Aorta (tissue), 5 donors: ENCODE results near the gene ACAP3. TPM values are rescaled to one million over a fixed set of nuclear protein-coding genes. Genes with fewer than 3 reads are reported as not detected.

Experiments used
- ATAC-seq: fragments of 200-7000 bp; cut with Tn5 transposase; one replicate; pipeline ENCODE4 v1.9.1; 2022; ENCODE audit warnings: moderate library complexity; ENCODE audit not compliant: low FRiP score
- DNase-seq, 2 donors: peaks; one replicate each; pipeline ENCODE4 v3.0.0-alpha.2; 2020
- H3K27ac ChIP-seq, 2 donors: one replicate each; pipeline ENCODE4 v1.5.1; 2013; ENCODE audit warnings: low read length in 2 of 2, mild to moderate bottlenecking in 2 of 2, moderate library complexity in 2 of 2, control low read depth in 1 of 2, inconsistent platforms in 1 of 2, low read depth in 1 of 2
- H3K27me3 ChIP-seq, 2 donors: one replicate each; pipeline ENCODE4 v1.6.1; 2013; ENCODE audit warnings: control low read depth in 1 of 2, low read length in 1 of 2, mild to moderate bottlenecking in 1 of 2, moderate library complexity in 1 of 2; ENCODE audit not compliant: insufficient read depth in 2 of 2, control insufficient read depth in 1 of 2
- H3K36me3 ChIP-seq, 2 donors: one replicate each; pipeline ENCODE4 v1.6.1; 2013; ENCODE audit warnings: control low read depth in 1 of 2, low read length in 1 of 2, mild to moderate bottlenecking in 1 of 2; ENCODE audit not compliant: insufficient read depth in 2 of 2, control insufficient read depth in 1 of 2
- H3K4me1 ChIP-seq, 2 donors: one replicate each; pipeline ENCODE4 v1.6.1; 2013; ENCODE audit warnings: low read length in 2 of 2, control low read depth in 1 of 2, mild to moderate bottlenecking in 1 of 2, moderate library complexity in 1 of 2; ENCODE audit not compliant: insufficient read depth in 2 of 2, control insufficient read depth in 1 of 2
- H3K4me3 ChIP-seq, 2 donors: one replicate each; pipeline ENCODE4 v1.5.1; 2013; ENCODE audit warnings: low read length in 2 of 2, control low read depth in 1 of 2, mild to moderate bottlenecking in 1 of 2
- H3K9me3 ChIP-seq: one replicate; pipeline ENCODE4 v1.6.1; 2013; ENCODE audit warnings: mild to moderate bottlenecking, low read length; ENCODE audit not compliant: control insufficient read depth
- WGBS, 2 donors: extraction: QIAGEN DNeasy Blood & Tissue Kit; methylation state at CpG; one replicate each; pipeline ENCODE4 v1.1.7; 2013; 5-methylcytosine and 5-hydroxymethylcytosine counted together
- intact Hi-C, 2 donors: fragments of 100-400 bp; cut with DNase I; formaldehyde crosslinking; loops; one replicate each; pipeline versions ENCODE4 v1.14.2 to v1.15.0; 2022
- polyA plus RNA-seq, 2 donors: library from polyadenylated mRNA; stranded (reverse); fragments of 200-250 nt; gene quantifications; one replicate each; pipeline ENCODE4 v1.2.3, GENCODE V29; 2013
- total RNA-seq, 2 donors: library from RNA; stranded (reverse); fragmentation: NEBNext Ultra II Directional; extraction: Animal tissue kit (Norgen Biotek cat#: 25700); gene quantifications; one replicate each; pipeline ENCODE4 v1.2.1, GENCODE V29; 2021
- donor health status: healthy with polysubstance abuse.
- donor health status: Bipolar disorder and iron deficiency.
- donor health status: DM: no; HTN: no; CAD: no.
- donor health status: DM: no; HTN: no; CAD: no.
- donor health status: DM: yes; HTN: yes; CAD: no.

Gene ACAP3
- total and polyA plus RNA-seq, 4 donors, result 10.6 to 69.2 (median 44.4) TPM

DNA sequence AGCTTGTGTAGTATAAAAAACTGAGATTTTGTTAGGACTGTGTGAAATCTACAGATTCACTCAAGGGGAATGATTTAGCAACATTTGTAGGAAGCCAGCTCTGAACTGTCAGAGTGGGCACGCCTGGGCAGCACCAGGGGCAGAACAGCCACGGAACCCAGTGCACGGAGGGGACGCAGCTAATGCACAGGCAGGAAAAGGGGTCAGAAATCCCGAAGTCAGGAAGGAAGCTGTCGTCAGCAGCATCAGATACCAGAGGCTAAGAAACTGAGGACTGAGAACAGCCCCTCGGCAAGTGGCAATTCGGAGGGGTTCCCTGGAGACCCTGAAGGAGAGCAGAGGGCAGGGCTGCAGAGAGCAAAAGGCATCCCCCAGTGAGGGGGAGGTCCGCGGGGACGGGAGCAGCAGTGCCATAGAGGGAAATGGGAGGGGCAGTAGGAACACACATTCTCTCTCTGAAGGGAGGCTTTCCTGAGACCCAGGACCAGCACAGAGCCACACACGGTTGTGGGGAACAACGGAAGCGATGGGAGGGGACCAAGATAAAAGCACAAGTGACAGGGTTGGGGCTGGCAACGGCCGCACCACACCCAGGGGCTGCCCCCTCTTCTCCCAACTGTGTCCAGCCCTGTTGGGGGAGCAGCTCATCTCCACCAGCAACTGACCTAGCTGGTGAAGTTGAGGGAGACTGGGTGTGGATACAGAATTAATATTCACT lies 46.7 kb downstream of the ACAP3 start:
- ATAC-seq, result no peak

DNA sequence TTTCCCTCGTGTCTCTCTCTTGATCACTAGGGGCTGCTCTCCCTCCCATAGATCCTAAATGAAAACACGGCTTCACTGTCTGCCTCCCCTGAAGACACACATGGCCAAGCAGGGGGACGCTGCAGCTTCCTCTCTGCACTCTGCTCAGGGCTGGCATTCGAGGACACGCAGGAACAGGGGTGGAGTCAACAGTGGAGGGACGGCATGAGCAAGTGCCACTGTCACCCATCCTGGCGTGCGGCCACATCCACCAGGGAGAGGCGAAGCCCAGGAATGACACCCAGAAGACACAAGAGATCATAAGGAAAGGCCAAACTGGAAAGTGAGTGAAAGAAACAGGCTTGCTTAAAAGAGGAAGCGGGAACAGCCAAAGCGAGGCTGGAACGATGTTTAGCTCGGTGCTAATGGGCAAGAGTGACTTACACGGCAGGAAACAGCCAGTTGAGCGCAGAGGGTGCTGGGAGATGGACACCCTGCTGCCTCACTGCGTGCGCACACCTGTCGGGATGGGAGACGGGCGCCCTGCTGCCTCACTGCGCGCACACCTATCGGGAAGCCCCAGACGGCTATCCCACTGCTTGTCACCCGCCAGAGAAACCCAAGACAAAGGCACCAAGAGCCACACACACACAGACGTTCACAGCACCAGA lies 47.7 kb downstream of the ACAP3 start:
- Histone ChIP-seq H3K36me3 (peaks cover 0 to 6% of the 10 kb centered on the region in 2 donors), H3K27ac (no peak overlapping the region), H3K4me3 (no peak overlapping the region), H3K9me3 (no peaks in the 10 kb centered on the region), H3K4me1 (no peaks in the 10 kb centered on the region), H3K27me3 (no peaks in the 10 kb centered on the region)
- DNase-seq (no peak), ATAC-seq (no peak)
- WGBS, 2 donors, result 85% methylated on average over 26 of the region's 26 CpGs
- intact Hi-C loops, result no loop called here

More for the DNA sequence above, 46.7 kb downstream of the ACAP3 start:
- no peak overlapping the region for H3K27ac ChIP-seq
- intact Hi-C loops, result no loop called here
- H3K36me3 ChIP-seq, result peaks cover 0 to 2% of the 10 kb centered on the region in 2 donors
- WGBS, 2 donors, result 76 to 78% methylated on average over 16 of the region's 16 CpGs
- no peak for DNase-seq
- H3K27me3 ChIP-seq, result no peaks in the 10 kb centered on the region
- H3K9me3 ChIP-seq, result no peaks in the 10 kb centered on the region
- H3K4me3 ChIP-seq, result no peak overlapping the region
- no peaks in the 10 kb centered on the region for H3K4me1 ChIP-seq

DNA sequence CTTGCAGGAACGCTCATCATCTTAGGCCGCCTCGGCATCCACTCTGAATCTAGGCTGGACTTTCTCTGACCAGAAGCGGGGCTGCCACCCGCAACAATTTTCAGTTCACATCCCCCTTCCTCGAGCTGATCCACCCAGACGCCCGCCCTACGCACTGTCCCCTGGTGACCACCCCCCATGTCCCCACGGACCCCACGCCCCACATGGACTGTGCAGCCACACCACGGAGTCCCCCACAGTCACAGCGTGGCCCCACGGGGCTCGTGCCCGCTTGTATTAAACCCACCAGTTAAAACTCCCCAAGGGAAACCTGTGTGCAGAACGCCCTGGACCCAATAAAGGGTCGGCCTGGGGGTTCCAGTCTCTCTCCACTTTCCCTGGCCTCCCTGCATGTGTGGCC lies 48.2 kb downstream of the ACAP3 start:
- Histone ChIP-seq H3K9me3 (no peaks in the 10 kb centered on the region), H3K4me3 (no peak overlapping the region), H3K4me1 (no peaks in the 10 kb centered on the region), H3K36me3 (peaks cover 0 to 7% of the 10 kb centered on the region in 2 donors), H3K27ac (no peak overlapping the region), H3K27me3 (no peaks in the 10 kb centered on the region)
- ATAC-seq, result no peak
- intact Hi-C loops, result no loop called here
- no peak for DNase-seq
- 93 to 95% methylated on average over 18 of the region's 18 CpGs for WGBS, 2 donors

- no peaks in the 10 kb centered on the region for H3K27me3 ChIP-seq
- H3K4me1 ChIP-seq, result no peaks in the 10 kb centered on the region
- intact Hi-C loops, result no loop called here
- peaks cover 0 to 8% of the 10 kb centered on the region in 2 donors for H3K36me3 ChIP-seq
- no peaks in the 10 kb centered on the region for H3K9me3 ChIP-seq
- WGBS, 2 donors, result 93 to 94% methylated on average over 22 of the region's 22 CpGs
- no peak overlapping the region for H3K27ac ChIP-seq
- ATAC-seq (no peak), DNase-seq (no peak)
- no peak overlapping the region for H3K4me3 ChIP-seq
These were observed 48.6 kb downstream of the ACAP3 start for GRCh38 chr1:1259119-1259488.

DNA sequence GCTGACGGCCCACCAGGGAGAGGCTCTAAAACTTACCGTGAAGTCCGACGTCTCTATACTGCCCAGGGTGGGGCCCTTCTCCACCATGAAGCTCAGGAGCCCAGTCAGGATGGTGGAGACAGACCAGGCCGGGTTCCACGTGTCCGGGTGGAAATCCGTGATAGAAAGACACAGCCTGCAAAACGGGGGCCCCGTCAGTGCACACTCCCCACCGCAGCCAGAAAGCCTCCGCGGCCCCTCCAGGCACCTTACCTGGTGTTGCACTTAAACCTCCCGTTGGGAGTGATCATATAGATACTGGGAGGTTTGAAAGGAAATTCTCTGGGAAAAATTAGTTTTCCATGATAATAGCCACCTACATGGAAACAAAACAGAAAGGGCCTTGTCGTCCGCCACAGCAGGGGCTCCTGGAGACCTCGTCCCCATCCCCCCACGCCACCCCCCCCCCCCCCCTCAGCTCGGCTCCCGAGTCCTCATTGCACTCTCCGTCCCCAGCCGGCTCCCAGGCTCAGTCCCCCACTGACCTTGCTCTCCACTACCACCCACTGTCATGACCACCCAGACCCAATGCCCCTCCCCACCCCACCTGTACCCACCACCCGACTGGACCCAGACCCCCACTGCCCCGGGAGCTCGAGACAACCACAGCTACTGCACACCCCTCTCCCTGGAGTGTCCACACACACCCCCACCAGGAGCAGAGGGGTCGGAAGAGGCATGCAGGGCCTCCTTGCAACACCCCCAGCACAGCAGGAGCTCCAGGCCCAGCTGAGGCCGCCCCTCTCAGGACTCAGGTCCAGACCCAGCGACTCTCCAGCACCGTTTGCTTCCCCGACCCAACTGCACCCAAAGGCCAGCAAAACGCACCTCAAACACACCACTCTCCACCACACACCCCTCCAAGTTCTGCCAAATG lies 50.5 kb downstream of the ACAP3 start:
- intact Hi-C loops, result no loop called here
- ATAC-seq (no peak), DNase-seq (no peak)
- no peak overlapping the region for H3K27ac ChIP-seq
- 86 to 90% methylated on average over 27 to 31 of the region's 31 CpGs for WGBS, 2 donors
- H3K4me1 ChIP-seq, result no peaks in the 10 kb centered on the region
- H3K36me3 ChIP-seq, result peaks cover 0 to 7% of the 10 kb centered on the region in 2 donors
- H3K4me3 ChIP-seq, result no peak overlapping the region
- no peaks in the 10 kb centered on the region for H3K27me3 ChIP-seq
- no peaks in the 10 kb centered on the region for H3K9me3 ChIP-seq

DNA sequence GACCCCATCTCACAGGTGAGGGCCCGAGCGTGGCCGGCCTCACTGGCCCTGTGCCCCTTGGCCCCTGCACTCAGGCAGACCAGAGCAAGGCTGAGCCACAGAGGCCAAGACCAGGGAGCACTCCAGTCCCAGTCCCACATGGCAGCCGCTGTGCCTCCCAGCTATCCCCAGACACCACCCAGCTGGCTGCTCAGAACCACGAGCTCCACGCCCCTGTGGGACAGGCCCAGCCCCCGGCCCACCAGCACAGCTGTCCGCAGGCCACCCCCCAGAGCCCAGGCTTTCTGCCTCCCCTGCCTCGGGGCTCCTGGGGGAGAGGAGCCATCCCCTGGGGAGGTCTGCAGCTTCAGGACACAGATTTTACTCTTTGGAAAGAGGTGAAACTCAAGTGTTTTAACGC lies 52.1 kb downstream of the ACAP3 start:
- WGBS, 2 donors, result 91 to 97% methylated on average over 10 of the region's 10 CpGs
- ATAC-seq, result no peak
- Histone ChIP-seq H3K4me3 (no peak overlapping the region), H3K9me3 (no peaks in the 10 kb centered on the region), H3K4me1 (no peaks in the 10 kb centered on the region), H3K36me3 (peaks cover 0 to 7% of the 10 kb centered on the region in 2 donors), H3K27ac (no peak overlapping the region), H3K27me3 (no peaks in the 10 kb centered on the region)
- intact Hi-C loops, result no loop called here
- no peak for DNase-seq

DNA sequence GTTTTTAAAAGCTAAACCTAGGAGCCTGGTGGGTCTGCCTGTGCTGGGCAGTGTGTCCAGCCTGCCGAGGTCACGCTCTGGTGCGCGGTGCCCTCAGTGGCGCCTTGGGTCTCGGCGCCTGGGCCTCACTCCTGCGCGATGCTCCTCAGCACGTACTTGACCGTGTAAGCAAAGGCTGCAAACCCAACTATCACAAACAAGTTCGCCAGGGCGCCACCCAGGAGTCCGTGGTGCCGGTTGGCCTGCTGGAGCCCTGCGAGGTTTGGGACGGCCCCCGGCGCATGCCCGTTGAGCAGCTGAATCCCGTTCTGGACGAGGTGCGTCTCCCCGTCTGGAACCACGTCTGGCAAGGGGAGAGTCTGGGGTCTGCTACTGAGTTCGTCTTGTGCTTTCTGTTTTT lies 52.7 kb downstream of the ACAP3 start:
- Histone ChIP-seq H3K9me3 (no peaks in the 10 kb centered on the region), H3K4me1 (no peaks in the 10 kb centered on the region)
- 92 to 93% methylated on average over 26 of the region's 26 CpGs for WGBS, 2 donors

DNA sequence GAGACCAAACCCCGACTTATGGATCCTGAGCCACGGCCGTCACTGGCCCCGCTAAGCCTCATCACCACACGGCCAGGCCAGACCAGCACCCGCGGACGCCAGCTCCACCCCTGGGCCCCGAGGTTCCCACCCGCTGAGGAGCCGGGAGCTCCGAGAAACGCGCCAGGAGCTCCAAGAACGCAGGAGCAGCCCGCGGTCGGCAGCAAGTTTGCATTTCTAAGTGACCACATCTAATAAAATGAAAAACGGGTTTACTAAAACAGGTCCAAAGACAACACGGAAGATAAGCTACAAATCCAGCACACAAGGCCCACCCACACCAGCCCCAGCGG lies 53.1 kb downstream of the ACAP3 start:
- no peak overlapping the region for H3K4me3 ChIP-seq
- ATAC-seq, result no peak
- WGBS, 2 donors, result 86 to 87% methylated on average over 21 of the region's 21 CpGs
- H3K36me3 ChIP-seq, result peaks cover 0 to 7% of the 10 kb centered on the region in 2 donors
- no peak overlapping the region for H3K27ac ChIP-seq
- H3K9me3 ChIP-seq, result no peaks in the 10 kb centered on the region
- intact Hi-C loops, result no loop called here
- H3K27me3 ChIP-seq, result no peaks in the 10 kb centered on the region
- no peaks in the 10 kb centered on the region for H3K4me1 ChIP-seq
- DNase-seq, result no peak

More for the DNA sequence above, 52.7 kb downstream of the ACAP3 start:
- Histone ChIP-seq H3K27me3 (no peaks in the 10 kb centered on the region), H3K36me3 (peaks cover 0 to 7% of the 10 kb centered on the region in 2 donors), H3K27ac (no peak overlapping the region), H3K4me3 (no peak overlapping the region)
- no peak for ATAC-seq
- no peak for DNase-seq
- intact Hi-C loops, result no loop called here
